Measurements from ENCODE around the gene KCTD15. TPM values are rescaled to one million over a fixed set of nuclear protein-coding genes. Genes with fewer than 3 reads are reported as not detected.

Gene KCTD15
- total and polyA plus RNA-seq, 2 of the 4 experiments (the other 2 are of a cell fraction), result 16.3 to 19.6 TPM

- peak overlapping the region; percentile 63 for H3K4me3 ChIP-seq (ENCODE audit: insufficient read depth, low read depth, low read length)
- no peak overlapping the region for H2BK5ac ChIP-seq (ENCODE audit: low read depth, low read length, poor library complexity, severe bottlenecking)
- H3K79me1 ChIP-seq (ENCODE audit: low read depth in 1 of 2, low read length in 2 of 2), result peaks cover 0 to 5% of the 10 kb centered on the region in 2 experiments; a peak in 1 of 4 replicates
- peak overlapping the region; percentile 78 for H3K9ac ChIP-seq (ENCODE audit: low read depth, low read length)
- no peak overlapping the region for H2BK20ac ChIP-seq (ENCODE audit: low read depth, low read length)
- ATAC-seq (ENCODE audit: low read depth) (peak; percentile 16), DNase-seq (peak; percentile 33)
- H3K9me1 ChIP-seq (ENCODE audit: insufficient read depth, low read length), result no peaks in the 10 kb centered on the region
- H2AK9ac ChIP-seq (replicated peaks; ENCODE audit: low read depth, low read length, poor library complexity), result peak overlapping the region; percentile 22
- H4K20me1 ChIP-seq (ENCODE audit: insufficient read depth, low read length), result peaks cover 4% of the 10 kb centered on the region; the same call in 1 of the 2 replicates
- intact Hi-C loops (cut with micrococcal nuclease) (loop anchor here (5.0 kb wide), 1 partner anchor 199 kb away; no protein-coding TSS in a partner anchor), in situ Hi-C loops (cut with MboI; ENCODE audit: low sequenced_read_pairs) (loop anchor here (25.0 kb wide), 1 partner anchor 539 kb away; no protein-coding TSS in a partner anchor), dilution Hi-C loops (cut with HindIII; ENCODE audit: low sequenced_read_pairs, unreplicated experiment) (no loop called here)
- H4K91ac ChIP-seq (ENCODE audit: insufficient read depth, low read depth, low read length), result peak overlapping the region; percentile 46; the same call in 1 of the 2 replicates
- H3K56ac ChIP-seq (ENCODE audit: extremely low read depth, insufficient read depth, low read length), result peak overlapping the region; percentile 32; the same call in 1 of the 2 replicates
- no TSS peak for BruUV-seq (replicated peaks)
- H2BK15ac ChIP-seq (ENCODE audit: low read depth, low read length), result no peak overlapping the region
- 0 out of 2 replicates have a peak overlapping the region, but pooled peaks have one; percentile 50 for H2AK5ac ChIP-seq (ENCODE audit: low read depth, low read length)
- ChIA-PET CTCF (interaction anchor here (0.6 to 2.5 kb wide), 4 partner anchors 20 to 298 kb away, joined by 3 to 10 read pairs (median 6); no protein-coding TSS in a partner anchor), POLR2A (ENCODE audit: unreplicated experiment) (interaction anchor here (0.6 to 0.7 kb wide), 2 partner anchors 11 to 531 kb away, joined by 3 to 5 read pairs; no protein-coding TSS in a partner anchor)
- H3K4me2 ChIP-seq (ENCODE audit: low read depth, low read length), result peak overlapping the region; percentile 85
- H3K14ac ChIP-seq (replicated peaks; ENCODE audit: low read depth, low read length), result no peak overlapping the region
- no peak overlapping the region; the same call in 1 of the 2 replicates for H3K18ac ChIP-seq (ENCODE audit: low read depth, low read length)
- H3K27me3 ChIP-seq (ENCODE audit: control insufficient read depth, insufficient read depth, low read length), result no peaks in the 10 kb centered on the region; the same call in 1 of the 2 replicates
- peak overlapping the region in 1 of 2 experiments; percentile 6; a peak in 2 of 4 replicates for H4K8ac ChIP-seq (ENCODE audit: low read depth in 2 of 2, low read length in 2 of 2)
- H2BK120ac ChIP-seq (ENCODE audit: low read depth, low read length), result no peak overlapping the region
- peak overlapping the region; percentile 79; the same call in 1 of the 2 replicates for H3K4ac ChIP-seq (ENCODE audit: low read depth, low read length)
- H3K27ac ChIP-seq (ENCODE audit: insufficient read depth, low read length), result peak overlapping the region; percentile 60
- no peak overlapping the region for H3K23ac ChIP-seq (ENCODE audit: low read depth, low read length)
- peak overlapping the region; percentile 67 for H2AFZ ChIP-seq (replicated peaks; ENCODE audit: low read length, poor library complexity)
- H4K5ac ChIP-seq (ENCODE audit: low read depth, low read length), result no peak overlapping the region; the same call in 1 of the 2 replicates
- no peaks in the 10 kb centered on the region for H3K9me3 ChIP-seq (ENCODE audit: control insufficient read depth, insufficient read depth, low read length)
- 0% methylated on average over 2 of the region's 61 CpGs; no CpG with 5 or more reads in 1 of the 2 experiments for WGBS, 2 experiments (ENCODE audit: extremely low coverage in 2 of 2, insufficient read length in 1 of 2)
- H3K36me3 ChIP-seq (ENCODE audit: control insufficient read depth, insufficient read depth, low read length), result peaks cover 23% of the 10 kb centered on the region
- H3K4me1 ChIP-seq (ENCODE audit: control insufficient read depth, insufficient read depth, low read length), result peaks cover 2% of the 10 kb centered on the region; the same call in 1 of the 2 replicates
- TF ChIP-seq FOS (IDR thresholded peaks at IDR 0.05; ENCODE audit: low read depth, low read length) (no peak), USF2 (IDR thresholded peaks at IDR 0.05; ENCODE audit: low read depth, low read length) (no peak), MAZ (IDR thresholded peaks at IDR 0.05; ENCODE audit: borderline replicate concordance, low read depth, low read length) (no peak), CHD1 (IDR thresholded peaks at IDR 0.05; ENCODE audit: low read depth, low read length) (no peak), CTCF (conservative IDR thresholded peaks at IDR 0.05; ENCODE audit: low read depth, low read length) (no peak), RAD21 (IDR thresholded peaks at IDR 0.05; ENCODE audit: low read length) (no peak), CEBPB (IDR thresholded peaks at IDR 0.05; ENCODE audit: low read depth, low read length) (no peak), MXI1 (IDR thresholded peaks at IDR 0.05; ENCODE audit: borderline replicate concordance, low read depth, low read length) (no peak), RFX5 (IDR thresholded peaks at IDR 0.05; ENCODE audit: low read depth, low read length) (no peak), MAFK (IDR thresholded peaks at IDR 0.05; ENCODE audit: low read depth, low read length) (no peak), ELK1 (IDR thresholded peaks at IDR 0.05; ENCODE audit: borderline replicate concordance, low read depth, low read length) (no peak), POLR2A (IDR thresholded peaks at IDR 0.05; ENCODE audit: low read depth, low read length) (no peak)
Observed at GRCh38 chr19:33797802-33798671, 1.4 kb downstream of the KCTD15 start.

All from IMR-90 (cell line).